ENCODE data around the gene CYB5RL. TPM values are rescaled to one million over a fixed set of nuclear protein-coding genes. Genes with fewer than 3 reads are reported as not detected.

The CYB5RL gene
- total RNA-seq, 4 donors from 2014 or later: 1.3 to 11.6 (median 6.6) TPM

DNA sequence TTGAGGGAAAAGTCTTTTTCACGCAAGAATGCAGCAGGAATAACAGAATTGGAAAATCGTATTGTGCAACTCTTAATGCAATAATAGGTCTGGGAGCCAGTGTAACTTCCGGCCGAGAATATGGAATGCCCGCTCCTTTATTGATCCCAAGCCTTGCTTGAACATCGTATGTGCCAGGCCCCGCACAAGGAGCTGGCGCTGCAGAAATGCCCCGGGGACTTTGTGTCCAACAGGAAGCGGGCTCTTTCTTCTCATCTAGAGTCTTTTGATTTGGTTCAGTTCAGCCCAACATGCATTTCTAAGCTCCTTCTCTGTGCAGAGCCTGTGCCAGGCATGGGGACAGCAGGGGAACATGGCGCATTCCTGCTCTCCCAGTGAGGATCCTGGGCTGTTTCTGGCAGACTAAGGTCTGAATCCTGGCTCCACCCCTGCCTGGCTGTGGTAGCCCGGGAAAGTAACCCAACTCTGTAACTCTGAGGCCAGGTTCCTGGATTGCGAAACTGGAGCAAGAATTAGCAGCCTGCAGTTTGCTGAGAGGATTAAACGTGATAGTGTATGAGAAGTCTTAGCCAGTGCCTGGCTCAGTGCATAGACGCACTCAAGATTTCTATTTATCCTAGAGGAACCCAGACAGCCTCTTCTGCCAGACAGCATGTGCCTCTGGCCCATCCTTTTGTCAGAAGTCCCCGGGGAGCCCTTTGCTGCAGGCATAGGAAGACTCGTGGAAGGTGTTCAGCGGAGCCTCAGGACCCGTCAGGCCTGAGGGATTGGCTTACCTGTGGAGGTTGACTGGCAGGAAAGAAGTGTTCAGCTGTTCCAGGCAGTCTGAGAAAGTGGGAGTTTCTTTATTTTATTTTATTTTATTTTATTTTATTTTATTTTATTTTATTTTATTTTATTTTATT, 46.0 kb downstream of the CYB5RL start:
- intact Hi-C loops (cut with DNase I; ENCODE audit: low total_unique reads): no loop called here
- Histone ChIP-seq H3K9me3 (no peaks in the 10 kb centered on the region), H3K4me1 (no peaks in the 10 kb centered on the region), H3K36me3 (no peaks in the 10 kb centered on the region), H3K27ac (peak overlapping the region; percentile 15 to 18), H3K4me3 (no peak overlapping the region), H3K27me3 (no peaks in the 10 kb centered on the region)
- TF ChIP-seq, protein P1, sequence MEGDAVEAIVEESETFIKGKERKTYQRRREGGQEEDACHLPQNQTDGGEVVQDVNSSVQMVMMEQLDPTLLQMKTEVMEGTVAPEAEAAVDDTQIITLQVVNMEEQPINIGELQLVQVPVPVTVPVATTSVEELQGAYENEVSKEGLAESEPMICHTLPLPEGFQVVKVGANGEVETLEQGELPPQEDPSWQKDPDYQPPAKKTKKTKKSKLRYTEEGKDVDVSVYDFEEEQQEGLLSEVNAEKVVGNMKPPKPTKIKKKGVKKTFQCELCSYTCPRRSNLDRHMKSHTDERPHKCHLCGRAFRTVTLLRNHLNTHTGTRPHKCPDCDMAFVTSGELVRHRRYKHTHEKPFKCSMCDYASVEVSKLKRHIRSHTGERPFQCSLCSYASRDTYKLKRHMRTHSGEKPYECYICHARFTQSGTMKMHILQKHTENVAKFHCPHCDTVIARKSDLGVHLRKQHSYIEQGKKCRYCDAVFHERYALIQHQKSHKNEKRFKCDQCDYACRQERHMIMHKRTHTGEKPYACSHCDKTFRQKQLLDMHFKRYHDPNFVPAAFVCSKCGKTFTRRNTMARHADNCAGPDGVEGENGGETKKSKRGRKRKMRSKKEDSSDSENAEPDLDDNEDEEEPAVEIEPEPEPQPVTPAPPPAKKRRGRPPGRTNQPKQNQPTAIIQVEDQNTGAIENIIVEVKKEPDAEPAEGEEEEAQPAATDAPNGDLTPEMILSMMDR (IDR thresholded peaks at IDR 0.05): no peak
- TF ChIP-seq POLR2A (IDR thresholded peaks at IDR 0.05): no peak
- DNase-seq: peak; percentile 71 to 79

DNA sequence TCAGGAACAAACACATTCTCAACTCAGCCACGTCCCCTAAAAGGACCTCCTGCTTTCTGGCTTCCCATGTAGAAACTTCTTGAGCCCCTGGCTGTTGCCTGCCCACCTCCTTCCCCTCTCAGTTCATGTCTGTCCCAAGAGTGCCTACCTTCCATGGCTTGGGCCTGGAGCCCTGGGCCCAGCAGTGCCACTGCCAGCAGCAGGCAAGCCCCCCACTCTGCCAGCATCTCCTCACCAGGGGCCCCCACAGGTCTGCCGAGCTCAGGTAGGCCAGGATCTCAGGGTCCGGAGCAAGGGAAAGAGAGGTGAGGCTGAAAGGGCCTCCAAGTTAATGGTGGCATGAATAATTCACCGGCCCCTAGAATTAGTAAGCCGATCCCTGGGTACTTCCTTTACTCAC, 47.1 kb downstream of the CYB5RL start, which contains the start of gene CDCP2:
CDCP2 (minus strand) TSS at position 305 of the 400 bp plus-strand sequence; CDS start at position 227, 78 bp downstream.
- Histone ChIP-seq H3K36me3 (no peaks in the 10 kb centered on the region), H3K4me3 (no peak within 1 kb of the TSS), H3K27ac (peak within 1 kb of the TSS; percentile 15 to 18), H3K4me1 (no peaks in the 10 kb centered on the region), H3K9me3 (no peaks in the 10 kb centered on the region), H3K27me3 (no peaks in the 10 kb centered on the region)
- intact Hi-C loops (cut with DNase I; ENCODE audit: low total_unique reads): no loop called here
- DNase-seq: no peak
- TF ChIP-seq, protein P1 (IDR thresholded peaks at IDR 0.05): no peak
- TF ChIP-seq POLR2A (IDR thresholded peaks at IDR 0.05): no peak

DNA sequence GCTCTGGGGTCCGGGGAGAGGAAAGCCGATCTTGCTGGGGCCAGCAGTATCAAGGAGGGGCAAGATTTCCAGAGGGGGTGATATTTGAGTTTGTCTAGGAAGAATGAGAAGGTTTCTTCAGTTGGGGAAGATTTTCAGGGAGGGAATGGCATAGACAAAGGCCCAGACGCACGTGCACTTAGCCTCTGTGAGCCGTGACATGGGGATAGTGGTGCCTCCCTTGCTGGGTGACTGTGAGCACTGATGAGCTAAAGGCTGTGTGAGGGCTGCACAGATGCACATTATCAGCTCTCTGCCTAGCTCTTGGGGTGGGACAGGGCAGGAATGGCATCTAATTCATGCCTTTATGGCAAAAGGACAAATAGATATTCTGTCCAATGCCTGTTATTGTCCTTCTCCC, 48.8 kb downstream of the CYB5RL start:
- DNase-seq: no peak
- TF ChIP-seq, protein P1 (IDR thresholded peaks at IDR 0.05): no peak
- no peak for TF ChIP-seq POLR2A (IDR thresholded peaks at IDR 0.05)
- Histone ChIP-seq H3K9me3 (no peaks in the 10 kb centered on the region), H3K4me3 (no peak overlapping the region), H3K4me1 (no peaks in the 10 kb centered on the region), H3K36me3 (no peaks in the 10 kb centered on the region), H3K27me3 (no peaks in the 10 kb centered on the region), H3K27ac (no peak overlapping the region)
- intact Hi-C loops (cut with DNase I; ENCODE audit: low total_unique reads): no loop called here

Other genes with a start within 250 kb of the CYB5RL start
- 1 to 10 TPM in 1 of 4 donors, under 1 TPM in 1, not detected in 2; 0.27 to 1.2 TPM for gene LDLRAD1, start 181.8 kb downstream of the CYB5RL start, total RNA-seq
- 100 to 1,000 TPM in 3 of 4 donors, 10 to 100 TPM in 1; 82.2 to 327 (median 301) TPM for gene TMEM59, start 146.8 kb downstream of the CYB5RL start, total RNA-seq
- gene TCEANC2, start 146.4 kb downstream of the CYB5RL start, total RNA-seq: 1 to 10 TPM; 1.5 to 7.3 (median 3.2) TPM
- gene CDCP2, start 47.0 kb downstream of the CYB5RL start, total RNA-seq: under 1 TPM in 2 of 4 donors, not detected in 2; 0.18 to 0.28 TPM
- gene MRPL37, start 137 bp upstream of the CYB5RL start, total RNA-seq: 10 to 100 TPM in 3 of 4 donors, 1 to 10 TPM in 1; 4.4 to 52.9 (median 39.0) TPM
- 100 to 1,000 TPM in 1 of 4 donors, 10 to 100 TPM in 3; 19.7 to 125 (median 31.4) TPM for gene SSBP3, start 206.4 kb upstream of the CYB5RL start, total RNA-seq